ENCODE results near the gene IRX4. TPM values are rescaled to one million over a fixed set of nuclear protein-coding genes. Genes with fewer than 3 reads are reported as not detected.

Gene IRX4
- total and polyA plus RNA-seq, 2 of the 4 experiments (the other 2 are of a cell fraction) = not detected

- CTCF ChIA-PET = no interaction called here
Observed at GRCh38 chr5:1885868-1886845, 3.4 kb upstream of the IRX4 start.

More at GRCh38 chr5:1885868-1886845, 3.4 kb upstream of the IRX4 start:
- Histone ChIP-seq H3K27me3 (ENCODE audit: control insufficient read depth, insufficient read depth, low read length) (peaks cover 82% of the 10 kb centered on the region), H3K18ac (ENCODE audit: low read depth, low read length) (no peak overlapping the region), H4K20me1 (ENCODE audit: insufficient read depth, low read length) (no peaks in the 10 kb centered on the region), H2BK5ac (ENCODE audit: low read depth, low read length, poor library complexity, severe bottlenecking) (no peak overlapping the region), H3K4me3 (ENCODE audit: insufficient read depth, low read depth, low read length) (no peak overlapping the region), H2AK5ac (ENCODE audit: low read depth, low read length) (no peak overlapping the region), H3K79me1 (ENCODE audit: low read depth in 1 of 2, low read length in 2 of 2) (no peaks in the 10 kb centered on the region), H3K27ac (ENCODE audit: insufficient read depth, low read length) (no peak overlapping the region), H3K56ac (ENCODE audit: extremely low read depth, insufficient read depth, low read length) (no peak overlapping the region), H2BK15ac (ENCODE audit: low read depth, low read length) (no peak overlapping the region), H4K91ac (ENCODE audit: insufficient read depth, low read depth, low read length) (no peak overlapping the region), H3K9ac (ENCODE audit: low read depth, low read length) (no peak overlapping the region), H2BK120ac (ENCODE audit: low read depth, low read length) (no peak overlapping the region), H3K23ac (ENCODE audit: low read depth, low read length) (no peak overlapping the region), H2BK20ac (ENCODE audit: low read depth, low read length) (no peak overlapping the region), H3K4me2 (ENCODE audit: low read depth, low read length) (no peak overlapping the region), H3K36me3 (ENCODE audit: control insufficient read depth, insufficient read depth, low read length) (no peaks in the 10 kb centered on the region), H2AFZ (replicated peaks; ENCODE audit: low read length, poor library complexity) (no peak overlapping the region), H3K4me1 (ENCODE audit: control insufficient read depth, insufficient read depth, low read length) (no peaks in the 10 kb centered on the region), H3K9me3 (ENCODE audit: control insufficient read depth, insufficient read depth, low read length) (peaks cover 2% of the 10 kb centered on the region; the same call in 1 of the 2 replicates), H4K5ac (ENCODE audit: low read depth, low read length) (no peak overlapping the region), H2AK9ac (replicated peaks; ENCODE audit: low read depth, low read length, poor library complexity) (no peak overlapping the region), H3K4ac (ENCODE audit: low read depth, low read length) (no peak overlapping the region), H3K9me1 (ENCODE audit: insufficient read depth, low read length) (no peaks in the 10 kb centered on the region), H4K8ac (ENCODE audit: low read depth in 2 of 2, low read length in 2 of 2) (no peak overlapping the region), H3K14ac (replicated peaks; ENCODE audit: low read depth, low read length) (no peak overlapping the region)
- dilution Hi-C loops (cut with HindIII; ENCODE audit: low sequenced_read_pairs, unreplicated experiment) = no loop called here
- POLR2A ChIA-PET (ENCODE audit: unreplicated experiment) = no interaction called here
- BruUV-seq (replicated peaks) = no TSS peak
- intact Hi-C loops (cut with micrococcal nuclease) = no loop called here
- in situ Hi-C loops (cut with MboI; ENCODE audit: low sequenced_read_pairs) = no loop called here
- ATAC-seq (ENCODE audit: low read depth) = no peak
- WGBS, 2 experiments (ENCODE audit: extremely low coverage in 2 of 2, insufficient read length in 1 of 2) = 8% methylated on average over 20 of the region's 75 CpGs; no CpG with 5 or more reads in 1 of the 2 experiments
- DNase-seq = no peak
- TF ChIP-seq RAD21 (IDR thresholded peaks at IDR 0.05; ENCODE audit: low read length) = no peak
- no peak for TF ChIP-seq CTCF (conservative IDR thresholded peaks at IDR 0.05; ENCODE audit: low read depth, low read length)
- no peak for TF ChIP-seq NFE2L2 (IDR thresholded peaks at IDR 0.05; ENCODE audit: low read depth, low read length)
- no peak for TF ChIP-seq CHD1 (IDR thresholded peaks at IDR 0.05; ENCODE audit: low read depth, low read length)
- no peak for TF ChIP-seq RCOR1 (IDR thresholded peaks at IDR 0.05; ENCODE audit: insufficient replicate concordance, low read length)
- no peak for TF ChIP-seq RFX5 (IDR thresholded peaks at IDR 0.05; ENCODE audit: low read depth, low read length)
- TF ChIP-seq, protein P1, sequence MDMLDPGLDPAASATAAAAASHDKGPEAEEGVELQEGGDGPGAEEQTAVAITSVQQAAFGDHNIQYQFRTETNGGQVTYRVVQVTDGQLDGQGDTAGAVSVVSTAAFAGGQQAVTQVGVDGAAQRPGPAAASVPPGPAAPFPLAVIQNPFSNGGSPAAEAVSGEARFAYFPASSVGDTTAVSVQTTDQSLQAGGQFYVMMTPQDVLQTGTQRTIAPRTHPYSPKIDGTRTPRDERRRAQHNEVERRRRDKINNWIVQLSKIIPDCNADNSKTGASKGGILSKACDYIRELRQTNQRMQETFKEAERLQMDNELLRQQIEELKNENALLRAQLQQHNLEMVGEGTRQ (IDR thresholded peaks at IDR 0.05; ENCODE audit: low read depth, low read length) = no peak
- TF ChIP-seq MAFK (IDR thresholded peaks at IDR 0.05; ENCODE audit: low read depth, low read length) = no peak
- no peak for TF ChIP-seq POLR2A (IDR thresholded peaks at IDR 0.05; ENCODE audit: low read depth, low read length)
- TF ChIP-seq SMC3 (IDR thresholded peaks at IDR 0.05; ENCODE audit: low read depth, low read length) = no peak
- TF ChIP-seq FOS (IDR thresholded peaks at IDR 0.05; ENCODE audit: low read depth, low read length) = no peak
- TF ChIP-seq MXI1 (IDR thresholded peaks at IDR 0.05; ENCODE audit: borderline replicate concordance, low read depth, low read length) = no peak
